Ishikawa (cell line): ENCODE measurements around the gene NOD1.

Source experiments
- CEBPB ChIP-seq: IDR thresholded peaks from 2 replicates; pipeline ENCODE4 v1.6.1; 2012
- CREB1 ChIP-seq: IDR thresholded peaks from 2 replicates; pipeline ENCODE4 v1.6.1; 2012; ENCODE audit warnings: low read depth
- EGR1 ChIP-seq: IDR thresholded peaks from 2 replicates; pipeline ENCODE4 v1.6.1; 2012
- EP300 ChIP-seq: IDR thresholded peaks from 2 replicates; pipeline ENCODE4 v1.6.1; 2012; ENCODE audit warnings: borderline replicate concordance
- FOXM1 ChIP-seq: IDR thresholded peaks from 2 replicates; pipeline ENCODE4 v1.6.1; 2012; ENCODE audit warnings: low read depth, borderline replicate concordance
- NFIC ChIP-seq: IDR thresholded peaks from 2 replicates; pipeline ENCODE4 v1.6.1; 2012
- RAD21 ChIP-seq: IDR thresholded peaks from 2 replicates; pipeline ENCODE4 v1.6.1; 2012; ENCODE audit warnings: low read depth
- REST ChIP-seq: IDR thresholded peaks from 2 replicates; pipeline ENCODE4 v1.6.1; 2012; ENCODE audit warnings: low read depth, mild to moderate bottlenecking
- TAF1 ChIP-seq: IDR thresholded peaks from 2 replicates; pipeline ENCODE4 v1.6.1; 2012; ENCODE audit warnings: low read depth, mild to moderate bottlenecking
- TCF12 ChIP-seq: IDR thresholded peaks from 2 replicates; pipeline ENCODE4 v1.6.1; 2012; ENCODE audit warnings: low read depth
- TEAD4 ChIP-seq: IDR thresholded peaks from 2 replicates; pipeline ENCODE4 v1.6.1; 2012
- USF1 ChIP-seq: IDR thresholded peaks from 2 replicates; pipeline ENCODE4 v1.6.1; 2012
- YY1 ChIP-seq: IDR thresholded peaks from 2 replicates; pipeline ENCODE4 v1.6.1; 2012; ENCODE audit warnings: low read depth
- ZBTB7A ChIP-seq: IDR thresholded peaks from 2 replicates; pipeline ENCODE4 v1.6.1; 2012; ENCODE audit warnings: low read depth
- TF ChIP-seq, protein P1 (sequence below): IDR thresholded peaks from 2 replicates; pipeline ENCODE4 v1.6.1; 2012

Gene NOD1

DNA sequence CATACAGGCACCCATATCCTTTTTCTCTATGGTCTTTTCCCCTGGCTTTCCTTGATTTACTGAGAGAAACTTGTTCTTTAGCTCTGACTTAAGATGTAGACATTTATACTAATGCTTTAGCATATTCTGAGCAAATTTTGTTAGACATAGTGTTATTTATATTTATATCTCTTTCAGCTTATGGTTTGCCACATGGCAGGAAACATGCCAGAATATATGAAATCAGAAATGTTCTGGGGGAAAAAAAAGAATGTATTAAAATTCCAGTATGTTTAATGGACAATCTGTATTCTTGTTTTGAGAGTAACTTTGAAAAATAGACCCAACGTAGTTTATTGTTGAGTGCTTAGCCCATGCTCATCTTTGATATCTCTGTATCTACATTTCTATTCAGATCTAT, 36.2 kb upstream of the NOD1 start:
- no peak for TF ChIP-seq USF1

DNA sequence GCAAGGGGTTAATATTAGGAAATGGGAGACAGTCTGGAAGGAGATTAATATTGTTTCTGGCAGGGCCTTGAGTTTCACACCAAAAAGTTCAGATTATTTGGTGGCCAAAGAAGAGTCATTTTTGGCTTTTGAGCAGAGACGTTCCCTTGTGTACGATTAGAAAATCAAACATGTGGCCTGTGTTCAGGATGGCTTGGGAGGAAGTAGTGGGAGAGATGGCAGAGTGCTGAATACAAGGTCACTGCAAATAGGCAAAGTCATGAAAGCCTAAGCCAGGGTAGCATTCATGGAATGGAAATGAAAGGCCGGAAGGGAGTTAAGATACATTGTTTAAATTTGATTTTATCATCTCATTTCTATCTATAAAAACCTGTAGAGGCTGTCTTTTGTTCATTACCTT, 35.6 kb upstream of the NOD1 start:
- TF ChIP-seq, protein P1, sequence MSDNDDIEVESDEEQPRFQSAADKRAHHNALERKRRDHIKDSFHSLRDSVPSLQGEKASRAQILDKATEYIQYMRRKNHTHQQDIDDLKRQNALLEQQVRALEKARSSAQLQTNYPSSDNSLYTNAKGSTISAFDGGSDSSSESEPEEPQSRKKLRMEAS, result no peak
- TF ChIP-seq REST (no peak), CREB1 (no peak), TEAD4 (no peak), FOXM1 (no peak), NFIC (no peak), TAF1 (no peak), YY1 (no peak), CEBPB (no peak), ZBTB7A (no peak)

GRCh38 chr7:30513762-30514161, 35.2 kb upstream of the NOD1 start:
- TF ChIP-seq RAD21, result no peak
- no peak for TF ChIP-seq TCF12
- no peak for TF ChIP-seq YY1
- TF ChIP-seq TEAD4, result no peak
- no peak for TF ChIP-seq EGR1
- TF ChIP-seq USF1, result no peak
- no peak for TF ChIP-seq CREB1
- TF ChIP-seq EP300, result no peak
- TF ChIP-seq NFIC, result no peak
- TF ChIP-seq, protein P1, result no peak
- TF ChIP-seq FOXM1, result no peak
- no peak for TF ChIP-seq REST
- no peak for TF ChIP-seq ZBTB7A
- TF ChIP-seq CEBPB, result no peak
- no peak for TF ChIP-seq TAF1

- no peak for TF ChIP-seq REST
- TF ChIP-seq NFIC, result no peak
- TF ChIP-seq, protein P1, result no peak
- no peak for TF ChIP-seq EGR1
- no peak for TF ChIP-seq CEBPB
- TF ChIP-seq USF1, result no peak
- TF ChIP-seq RAD21, result no peak
- TF ChIP-seq TEAD4, result no peak
- no peak for TF ChIP-seq TAF1
- no peak for TF ChIP-seq YY1
- no peak for TF ChIP-seq TCF12
- TF ChIP-seq FOXM1, result no peak
- no peak for TF ChIP-seq EP300
- TF ChIP-seq ZBTB7A, result no peak
- TF ChIP-seq CREB1, result no peak
These were observed 33.5 kb upstream of the NOD1 start for GRCh38 chr7:30511973-30512662.
